OCI-M1 (cell line): ENCODE measurements around the gene ITPR1.
A peak's percentile ranks its signal among the peaks of the same experiment; 100 is the strongest.

Experiments used
- DNase-seq: peaks from one replicate; lab custom pipeline; 2025; lab: John Stamatoyannopoulos, UW

ITPR1 gene

GRCh38 chr3:4813909-4814304 is 320.8 kb downstream of the ITPR1 start:
- DNase-seq = no peak

- DNase-seq = no peak
These were observed 321.3 kb downstream of the ITPR1 start for GRCh38 chr3:4814305-4814903.

GRCh38 chr3:4814904-4815574 is 321.9 kb downstream of the ITPR1 start:
- no peak for DNase-seq

- no peak for DNase-seq
These were observed 323.2 kb downstream of the ITPR1 start for GRCh38 chr3:4816306-4816705.

GRCh38 chr3:4816718-4817117 is 323.6 kb downstream of the ITPR1 start:
- DNase-seq = no peak

GRCh38 chr3:4817128-4817527 is 324.0 kb downstream of the ITPR1 start:
- DNase-seq = no peak

GRCh38 chr3:4818164-4818563 is 325.0 kb downstream of the ITPR1 start:
- no peak for DNase-seq

GRCh38 chr3:4818986-4819693 is 326.0 kb downstream of the ITPR1 start:
- DNase-seq = no peak

- no peak for DNase-seq
These were observed 326.6 kb downstream of the ITPR1 start for GRCh38 chr3:4819746-4820145.

GRCh38 chr3:4820296-4821121 is 327.4 kb downstream of the ITPR1 start:
- no peak for DNase-seq

- DNase-seq = no peak
These were observed 328.2 kb downstream of the ITPR1 start for GRCh38 chr3:4821338-4821737.

GRCh38 chr3:4821975-4822374 is 328.8 kb downstream of the ITPR1 start:
- DNase-seq = no peak

GRCh38 chr3:4822568-4822967 is 329.4 kb downstream of the ITPR1 start:
- DNase-seq = no peak

- no peak for DNase-seq
These were observed 330.2 kb downstream of the ITPR1 start for GRCh38 chr3:4823385-4823784.

- DNase-seq = no peak
These were observed 331.1 kb downstream of the ITPR1 start for GRCh38 chr3:4823986-4824925.

- peak; percentile 30 for DNase-seq
These were observed 331.8 kb downstream of the ITPR1 start for GRCh38 chr3:4824926-4825325.

GRCh38 chr3:4825436-4826236 is 332.5 kb downstream of the ITPR1 start:
- peak; percentile 67 for DNase-seq

- DNase-seq = no peak
These were observed 333.3 kb downstream of the ITPR1 start for GRCh38 chr3:4826237-4827100.

GRCh38 chr3:4827767-4828166 is 334.6 kb downstream of the ITPR1 start:
- peak; percentile 46 for DNase-seq
